Transverse colon (tissue), 4 donors: ENCODE data around the gene KRT1. TPM values are rescaled to one million over a fixed set of nuclear protein-coding genes. Genes with fewer than 3 reads are reported as not detected.

Source experiments
- DNase-seq: peaks from one replicate; pipeline ENCODE4 v3.0.0-alpha.2; 2019
- H3K27ac ChIP-seq, 4 donors: fragments of 200-600 bp; sonication (generic); 2 replicates each; pipeline ENCODE4 v1.5.1; 2016 to 2018; ENCODE audit warnings: inconsistent platforms in 4 of 4
- H3K27me3 ChIP-seq: fragments of 200-600 bp; sonication (generic); 2 replicates; pipeline ENCODE4 v1.5.1; 2017; ENCODE audit warnings: inconsistent platforms
- H3K36me3 ChIP-seq, 4 donors: fragments of 200-600 bp; sonication (generic); 2 replicates each; pipeline ENCODE4 v1.5.1; 2017 to 2019; ENCODE audit warnings: inconsistent platforms in 4 of 4
- H3K4me1 ChIP-seq, 4 donors: fragments of 200-600 bp; sonication (generic); 2 replicates each; pipeline ENCODE4 v1.5.1; 2017 to 2020; ENCODE audit warnings: inconsistent platforms in 4 of 4
- H3K4me3 ChIP-seq, 4 donors: fragments of 200-600 bp; sonication (generic); 1 replicate in 1 of 4; 2 replicates in 3 of 4; pipeline versions ENCODE4 v1.5.1 to v1.6.1; 2017 to 2019; ENCODE audit warnings: inconsistent platforms in 4 of 4
- H3K9me3 ChIP-seq, 2 donors: fragments of 200-600 bp; sonication (generic); 2 replicates each; pipeline ENCODE4 v1.5.1; 2017 to 2019; ENCODE audit warnings: inconsistent platforms in 2 of 2
- EP300 ChIP-seq: sonication (generic); formaldehyde crosslinking; IDR thresholded peaks from one replicate; pipeline ENCODE4 v1.6.1; 2017; ENCODE audit warnings: antibody characterized with exemption, low read depth
- POLR2A ChIP-seq: fragments of 450-650 bp; IDR thresholded peaks from one replicate; pipeline ENCODE4 v1.6.1; 2016; ENCODE audit warnings: antibody characterized with exemption, mild to moderate bottlenecking, moderate library complexity
- POLR2AphosphoS5 ChIP-seq, 3 donors: sonication (generic); formaldehyde crosslinking; IDR thresholded peaks; one replicate each; pipeline ENCODE4 v1.6.1; 2016; ENCODE audit warnings: antibody characterized with exemption in 3 of 3
- WGBS, 2 donors: methylation state at CpG; one replicate each; pipeline ENCODE4 v1.1.5; 2018; ENCODE audit warnings: low coverage in 1 of 2; 5-methylcytosine and 5-hydroxymethylcytosine counted together
- in situ Hi-C, 4 donors: fragments of 200-750 bp; cut with MboI; loops; one replicate each; pipeline versions ENCODE4 v1.15.0 to v1.15.1; 2017; ENCODE audit warnings: low sequenced_read_pairs in 3 of 4, low pct_ligation_motif_present in 1 of 4, low pct_unique_long_range_greater_than_20kb in 1 of 4
- intact Hi-C: fragments of 100-400 bp; cut with DNase I; formaldehyde crosslinking; loops from one replicate; pipeline ENCODE4 v1.15.1; 2023; ENCODE audit warnings: low total_unique reads
- total RNA-seq, 4 donors: library from RNA; depleted of rRNA; stranded (reverse); fragments of >200 nt; gene quantifications; one replicate each; pipeline ENCODE4 v1.1.0, GENCODE V29; 2016
- TF ChIP-seq, protein P1 (sequence below), 5 experiments: fragments of 200-600 bp in 3 of 5; fragments of 450-650 bp in 2 of 5; sonication (generic) in 3 of 5; IDR thresholded peaks; 1 replicate in 2 of 5; 2 replicates in 3 of 5; pipeline ENCODE4 v1.5.1; 2016 to 2017; ENCODE audit warnings: antibody characterized with exemption in 5 of 5, inconsistent platforms in 3 of 5, mild to moderate bottlenecking in 2 of 5, moderate library complexity in 1 of 5

The KRT1 gene
- total RNA-seq, 4 donors from 2014 or later: not detected

DNA sequence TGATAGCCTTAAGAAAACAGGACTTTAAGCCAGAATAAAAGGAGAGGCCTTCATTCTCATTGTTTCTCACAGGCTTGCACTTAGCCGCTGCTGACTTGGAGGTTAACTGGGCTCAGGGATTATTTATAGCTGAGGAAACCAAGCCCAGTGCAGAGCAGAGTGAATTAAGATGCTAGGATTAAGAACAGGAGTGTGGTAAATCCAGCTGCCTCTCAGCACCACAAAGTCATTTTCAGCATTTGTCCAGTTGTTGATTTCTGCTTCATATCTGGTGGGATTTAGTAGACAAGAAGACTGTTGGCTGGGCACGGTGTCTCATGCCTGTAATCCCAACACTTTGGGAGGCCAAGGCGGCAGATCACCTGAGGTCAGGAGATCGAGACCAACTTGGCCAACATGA, 47.6 kb downstream of the KRT1 start:
- intact Hi-C loops (no loop called here), in situ Hi-C loops (no loop called here)
- H3K4me1 ChIP-seq: no peaks in the 10 kb centered on the region
- H3K9me3 ChIP-seq: no peaks in the 10 kb centered on the region
- H3K27me3 ChIP-seq: no peaks in the 10 kb centered on the region
- H3K27ac ChIP-seq: no peak overlapping the region
- no peak for DNase-seq
- H3K36me3 ChIP-seq: no peaks in the 10 kb centered on the region
- WGBS, 2 donors: 82% methylated on average over 4 of the region's 4 CpGs; no CpG with 5 or more reads in 1 of the 2 donors
- H3K4me3 ChIP-seq: no peak overlapping the region
- no peak for TF ChIP-seq POLR2A
- no peak for TF ChIP-seq POLR2AphosphoS5 (IDR thresholded peaks at IDR 0.05)
- TF ChIP-seq, protein P1, sequence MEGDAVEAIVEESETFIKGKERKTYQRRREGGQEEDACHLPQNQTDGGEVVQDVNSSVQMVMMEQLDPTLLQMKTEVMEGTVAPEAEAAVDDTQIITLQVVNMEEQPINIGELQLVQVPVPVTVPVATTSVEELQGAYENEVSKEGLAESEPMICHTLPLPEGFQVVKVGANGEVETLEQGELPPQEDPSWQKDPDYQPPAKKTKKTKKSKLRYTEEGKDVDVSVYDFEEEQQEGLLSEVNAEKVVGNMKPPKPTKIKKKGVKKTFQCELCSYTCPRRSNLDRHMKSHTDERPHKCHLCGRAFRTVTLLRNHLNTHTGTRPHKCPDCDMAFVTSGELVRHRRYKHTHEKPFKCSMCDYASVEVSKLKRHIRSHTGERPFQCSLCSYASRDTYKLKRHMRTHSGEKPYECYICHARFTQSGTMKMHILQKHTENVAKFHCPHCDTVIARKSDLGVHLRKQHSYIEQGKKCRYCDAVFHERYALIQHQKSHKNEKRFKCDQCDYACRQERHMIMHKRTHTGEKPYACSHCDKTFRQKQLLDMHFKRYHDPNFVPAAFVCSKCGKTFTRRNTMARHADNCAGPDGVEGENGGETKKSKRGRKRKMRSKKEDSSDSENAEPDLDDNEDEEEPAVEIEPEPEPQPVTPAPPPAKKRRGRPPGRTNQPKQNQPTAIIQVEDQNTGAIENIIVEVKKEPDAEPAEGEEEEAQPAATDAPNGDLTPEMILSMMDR (IDR thresholded peaks at IDR 0.05): no peak
- TF ChIP-seq EP300: no peak

DNA sequence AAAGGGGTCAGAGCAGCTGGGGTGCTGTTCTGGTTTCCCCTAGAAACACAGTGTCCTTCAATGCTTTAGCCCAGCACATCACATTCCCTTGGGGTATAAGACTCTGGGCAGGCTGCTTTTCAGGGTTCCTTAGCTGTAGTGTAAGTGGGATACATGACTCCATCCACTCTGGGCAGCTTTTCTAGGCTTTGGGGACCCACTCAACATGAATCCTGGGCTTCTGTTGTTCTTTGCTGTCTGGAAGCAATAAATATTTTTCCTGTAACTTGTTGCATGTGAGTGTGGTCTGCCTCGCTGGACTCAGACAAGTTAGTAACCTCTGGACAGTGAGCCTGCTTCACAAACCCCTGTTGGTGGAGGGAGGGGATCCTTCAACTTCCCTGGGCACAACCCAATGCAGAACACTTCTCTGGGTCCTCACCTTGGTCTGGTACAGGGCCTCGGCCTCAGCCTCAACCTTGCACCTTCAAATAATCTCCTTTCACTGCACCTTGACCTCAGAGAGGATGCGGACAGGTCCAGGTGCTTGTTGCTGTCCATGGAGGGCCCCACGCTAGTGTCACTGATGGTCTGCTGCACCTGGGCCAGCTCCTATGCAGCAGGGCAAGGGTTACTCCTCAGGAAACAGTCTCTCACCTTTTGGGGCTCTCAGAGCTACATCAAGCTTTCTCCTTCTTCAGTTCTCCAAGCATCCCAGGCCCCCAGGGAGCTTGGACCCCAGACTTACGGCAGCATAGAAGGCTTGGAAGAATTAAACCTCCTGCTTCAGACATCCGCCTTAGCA, 48.3 kb downstream of the KRT1 start:
- no peak overlapping the region for H3K4me3 ChIP-seq
- H3K36me3 ChIP-seq: no peaks in the 10 kb centered on the region
- no peak overlapping the region for H3K27ac ChIP-seq
- no peak for DNase-seq
- TF ChIP-seq POLR2AphosphoS5 (IDR thresholded peaks at IDR 0.05) (no peak), POLR2A (no peak), EP300 (no peak)
- TF ChIP-seq, protein P1 (IDR thresholded peaks at IDR 0.05): no peak
- in situ Hi-C loops (no loop called here), intact Hi-C loops (no loop called here)
- H3K27me3 ChIP-seq: no peaks in the 10 kb centered on the region
- WGBS, 2 donors: 84% methylated on average over 6 of the region's 6 CpGs; no CpG with 5 or more reads in 1 of the 2 donors
- no peaks in the 10 kb centered on the region for H3K4me1 ChIP-seq
- no peaks in the 10 kb centered on the region for H3K9me3 ChIP-seq

DNA sequence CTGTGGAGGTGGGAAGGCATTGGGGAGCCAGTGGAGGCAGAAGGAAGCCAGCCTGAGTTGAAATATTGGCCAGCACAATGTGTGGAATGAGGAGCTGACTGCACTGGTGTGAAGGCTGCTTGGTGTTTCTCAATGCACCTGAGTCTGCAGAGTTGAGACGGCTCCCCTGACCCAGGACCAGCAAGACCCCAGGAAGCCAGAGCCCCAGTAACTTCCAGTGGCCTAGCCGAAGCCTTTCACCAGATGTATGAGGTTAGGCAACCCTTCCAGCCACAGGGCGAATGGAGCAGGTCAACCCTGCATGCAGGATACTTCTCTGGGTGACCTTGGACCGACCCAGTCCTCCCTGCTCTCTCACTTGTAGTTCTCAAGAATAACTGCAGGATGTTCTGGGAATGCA, 48.9 kb downstream of the KRT1 start:
- Histone ChIP-seq H3K4me1 (no peaks in the 10 kb centered on the region), H3K36me3 (no peaks in the 10 kb centered on the region), H3K9me3 (no peaks in the 10 kb centered on the region), H3K27me3 (no peaks in the 10 kb centered on the region), H3K4me3 (no peak overlapping the region), H3K27ac (no peak overlapping the region)
- 60% methylated on average over 4 of the region's 4 CpGs; no CpG with 5 or more reads in 1 of the 2 donors for WGBS, 2 donors
- intact Hi-C loops: no loop called here
- in situ Hi-C loops: no loop called here
- TF ChIP-seq POLR2AphosphoS5 (IDR thresholded peaks at IDR 0.05) (no peak), EP300 (no peak), POLR2A (no peak)
- TF ChIP-seq, protein P1 (IDR thresholded peaks at IDR 0.05): no peak
- no peak for DNase-seq

DNA sequence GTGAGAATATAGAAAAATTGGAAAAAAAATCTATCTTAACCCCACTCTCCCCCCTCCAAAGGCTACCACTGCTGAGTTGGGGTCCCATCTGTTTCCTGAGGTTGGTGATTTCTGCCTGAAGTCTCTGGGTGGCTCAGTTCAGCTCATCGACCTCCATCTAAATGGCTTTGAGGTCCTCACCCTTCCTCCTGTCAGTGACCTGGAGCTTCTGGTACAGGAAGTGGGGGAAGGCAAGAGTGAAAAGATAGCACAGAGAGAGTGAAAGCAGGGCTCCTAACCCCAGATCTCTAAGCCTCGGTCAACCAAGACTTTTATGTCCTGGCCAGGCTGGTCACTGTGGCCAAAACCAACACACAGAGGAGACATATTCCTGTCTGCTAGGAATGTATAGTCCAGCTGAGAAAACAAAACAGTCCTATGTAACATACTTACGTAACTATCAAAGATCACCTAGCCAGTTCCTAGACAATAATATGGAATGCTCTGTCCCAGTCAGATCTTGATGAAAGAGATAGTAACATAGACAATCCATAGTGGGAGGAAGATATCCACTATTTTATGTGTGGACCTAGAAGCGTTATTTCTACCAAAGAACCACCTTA, 49.5 kb downstream of the KRT1 start:
- in situ Hi-C loops: no loop called here
- TF ChIP-seq POLR2A (no peak), POLR2AphosphoS5 (IDR thresholded peaks at IDR 0.05) (no peak), EP300 (no peak)
- TF ChIP-seq, protein P1 (IDR thresholded peaks at IDR 0.05): no peak
- DNase-seq: no peak
- Histone ChIP-seq H3K27ac (no peak overlapping the region), H3K4me1 (no peaks in the 10 kb centered on the region), H3K4me3 (no peak overlapping the region), H3K36me3 (no peaks in the 10 kb centered on the region), H3K9me3 (no peaks in the 10 kb centered on the region), H3K27me3 (no peaks in the 10 kb centered on the region)
- intact Hi-C loops: no loop called here
- 66 to 73% methylated on average over 3 to 4 of the region's 4 CpGs for WGBS, 2 donors
